IPS-18c (cell line): Measurements from ENCODE around the gene MTA1.

ENCODE experiments used
- H3K4me3 ChIP-seq: 2 replicates; pipeline ENCODE4 v1.7.0; 2013; ENCODE audit warnings: low read depth, mild to moderate bottlenecking, low read length, moderate library complexity; ENCODE audit not compliant: insufficient read depth
- H3K9me3 ChIP-seq: one replicate; pipeline ENCODE4 v1.6.1; 2013; ENCODE audit warnings: mild to moderate bottlenecking, low read length, moderate library complexity; ENCODE audit not compliant: control insufficient read depth, insufficient read depth

MTA1 gene

GRCh38 chr14:105430565-105430964 lies 10.9 kb downstream of the MTA1 start:
- peaks cover 2% of the 10 kb centered on the region for H3K9me3 ChIP-seq

GRCh38 chr14:105431256-105431655 lies 11.6 kb downstream of the MTA1 start:
- Histone ChIP-seq H3K9me3 (peaks cover 2% of the 10 kb centered on the region), H3K4me3 (no peak overlapping the region)

More at GRCh38 chr14:105430565-105430964, 10.9 kb downstream of the MTA1 start:
- no peak overlapping the region for H3K4me3 ChIP-seq

- H3K9me3 ChIP-seq, result peaks cover 2% of the 10 kb centered on the region
- no peak overlapping the region for H3K4me3 ChIP-seq
Observed at GRCh38 chr14:105432657-105433056, 13.0 kb downstream of the MTA1 start.

- Histone ChIP-seq H3K9me3 (peaks cover 2% of the 10 kb centered on the region), H3K4me3 (no peak overlapping the region)
Observed at GRCh38 chr14:105433161-105433605, 13.6 kb downstream of the MTA1 start.

GRCh38 chr14:105436402-105436801 lies 16.8 kb downstream of the MTA1 start:
- no peaks in the 10 kb centered on the region for H3K9me3 ChIP-seq

GRCh38 chr14:105436891-105437722 lies 17.5 kb downstream of the MTA1 start:
- Histone ChIP-seq H3K9me3 (no peaks in the 10 kb centered on the region), H3K4me3 (no peak overlapping the region)

More at GRCh38 chr14:105436402-105436801, 16.8 kb downstream of the MTA1 start:
- no peak overlapping the region for H3K4me3 ChIP-seq

- no peak overlapping the region for H3K4me3 ChIP-seq
Observed at GRCh38 chr14:105437723-105438500, 18.3 kb downstream of the MTA1 start.

GRCh38 chr14:105439179-105439578 lies 19.6 kb downstream of the MTA1 start:
- no peaks in the 10 kb centered on the region for H3K9me3 ChIP-seq
- no peak overlapping the region for H3K4me3 ChIP-seq

More at GRCh38 chr14:105437723-105438500, 18.3 kb downstream of the MTA1 start:
- H3K9me3 ChIP-seq, result no peaks in the 10 kb centered on the region

- no peaks in the 10 kb centered on the region for H3K9me3 ChIP-seq
Observed at GRCh38 chr14:105439710-105440553, 20.3 kb downstream of the MTA1 start.

GRCh38 chr14:105440554-105440900 lies 20.9 kb downstream of the MTA1 start:
- no peak overlapping the region for H3K4me3 ChIP-seq
- no peaks in the 10 kb centered on the region for H3K9me3 ChIP-seq

More at GRCh38 chr14:105439710-105440553, 20.3 kb downstream of the MTA1 start:
- H3K4me3 ChIP-seq, result no peak overlapping the region

GRCh38 chr14:105440992-105441391 lies 21.4 kb downstream of the MTA1 start:
- no peak overlapping the region for H3K4me3 ChIP-seq
- H3K9me3 ChIP-seq, result no peaks in the 10 kb centered on the region

- Histone ChIP-seq H3K4me3 (no peak overlapping the region), H3K9me3 (no peaks in the 10 kb centered on the region)
Observed at GRCh38 chr14:105442125-105442524, 22.5 kb downstream of the MTA1 start.

GRCh38 chr14:105442834-105443233 lies 23.2 kb downstream of the MTA1 start:
- H3K4me3 ChIP-seq, result no peak overlapping the region
- no peaks in the 10 kb centered on the region for H3K9me3 ChIP-seq

GRCh38 chr14:105444859-105445258 lies 25.2 kb downstream of the MTA1 start:
- Histone ChIP-seq H3K4me3 (no peak overlapping the region), H3K9me3 (no peaks in the 10 kb centered on the region)

GRCh38 chr14:105445290-105445689 lies 25.7 kb downstream of the MTA1 start:
- H3K4me3 ChIP-seq, result no peak overlapping the region
- H3K9me3 ChIP-seq, result no peaks in the 10 kb centered on the region

GRCh38 chr14:105445901-105446845 lies 26.5 kb downstream of the MTA1 start:
- Histone ChIP-seq H3K9me3 (no peaks in the 10 kb centered on the region), H3K4me3 (no peak overlapping the region)
